ENCODE data around the gene ZNF649. TPM values are rescaled to one million over a fixed set of nuclear protein-coding genes. Genes with fewer than 3 reads are reported as not detected.

ZNF649 gene
- total and polyA plus RNA-seq, 10 donors: 3.4 to 19.7 (median 14.0) TPM

- no peak for DNase-seq
- H3K27ac ChIP-seq: no peak overlapping the region
- H3K27me3 ChIP-seq (replicated peaks in 1 of 7): no peaks in the 10 kb centered on the region
- 86 to 95% (median 90%) methylated on average over 2 of the region's 2 CpGs for WGBS, 5 donors
- no peaks in the 10 kb centered on the region for H3K4me1 ChIP-seq
- peaks cover 56 to 100% (median 100%) of the 10 kb centered on the region in 8 donors for H3K9me3 ChIP-seq
- H3K4me3 ChIP-seq: no peak overlapping the region
- H3K36me3 ChIP-seq: peaks cover 0 to 45% (median 7%) of the 10 kb centered on the region in 6 donors
- TF ChIP-seq POLR2AphosphoS5 (IDR thresholded peaks at IDR 0.05) (no peak), POLR2A (IDR thresholded peaks at IDR 0.05) (no peak)
- TF ChIP-seq, protein P1, sequence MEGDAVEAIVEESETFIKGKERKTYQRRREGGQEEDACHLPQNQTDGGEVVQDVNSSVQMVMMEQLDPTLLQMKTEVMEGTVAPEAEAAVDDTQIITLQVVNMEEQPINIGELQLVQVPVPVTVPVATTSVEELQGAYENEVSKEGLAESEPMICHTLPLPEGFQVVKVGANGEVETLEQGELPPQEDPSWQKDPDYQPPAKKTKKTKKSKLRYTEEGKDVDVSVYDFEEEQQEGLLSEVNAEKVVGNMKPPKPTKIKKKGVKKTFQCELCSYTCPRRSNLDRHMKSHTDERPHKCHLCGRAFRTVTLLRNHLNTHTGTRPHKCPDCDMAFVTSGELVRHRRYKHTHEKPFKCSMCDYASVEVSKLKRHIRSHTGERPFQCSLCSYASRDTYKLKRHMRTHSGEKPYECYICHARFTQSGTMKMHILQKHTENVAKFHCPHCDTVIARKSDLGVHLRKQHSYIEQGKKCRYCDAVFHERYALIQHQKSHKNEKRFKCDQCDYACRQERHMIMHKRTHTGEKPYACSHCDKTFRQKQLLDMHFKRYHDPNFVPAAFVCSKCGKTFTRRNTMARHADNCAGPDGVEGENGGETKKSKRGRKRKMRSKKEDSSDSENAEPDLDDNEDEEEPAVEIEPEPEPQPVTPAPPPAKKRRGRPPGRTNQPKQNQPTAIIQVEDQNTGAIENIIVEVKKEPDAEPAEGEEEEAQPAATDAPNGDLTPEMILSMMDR (IDR thresholded peaks at IDR 0.05 in 8 of 11, conservative IDR thresholded peaks at IDR 0.05 in 3 of 11): no peak
- intact Hi-C loops (cut with DNase I; ENCODE audit: low total_unique reads): no loop called here
These were observed 42.8 kb downstream of the ZNF649 start for GRCh38 chr19:51861870-51862622.

Other genes with a start within 250 kb of the ZNF649 start
- 10 to 100 TPM; 16.4 to 29.3 (median 20.1) TPM for gene SPACA6, start 211.7 kb downstream of the ZNF649 start, total RNA-seq
- 10 to 100 TPM in 2 of 3 donors, 1 to 10 TPM in 1; 9.6 to 44.2 (median 20.2) TPM for gene SPACA6, start 211.7 kb downstream of the ZNF649 start, polyA plus RNA-seq
- under 1 TPM in 2 of 7 donors, not detected in 5; 0.22 to 0.54 TPM for gene HAS1, start 181.0 kb downstream of the ZNF649 start, total RNA-seq
- gene HAS1, start 181.0 kb downstream of the ZNF649 start, polyA plus RNA-seq: under 1 TPM in 2 of 3 donors, not detected in 1; 0.11 to 0.58 TPM
- 100 to 1,000 TPM; 103 to 344 (median 144) TPM for gene FPR1, start 153.1 kb downstream of the ZNF649 start, total RNA-seq
- gene FPR1, start 153.1 kb downstream of the ZNF649 start, polyA plus RNA-seq: 10 to 100 TPM in 2 of 3 donors, 1 to 10 TPM in 1; 7.2 to 24.1 (median 12.2) TPM
- 10 to 100 TPM; 18.6 to 88.0 (median 37.1) TPM for gene FPR2, start 143.8 kb downstream of the ZNF649 start, total RNA-seq
- 1 to 10 TPM; 1.5 to 3.8 (median 2.0) TPM for gene FPR2, start 143.8 kb downstream of the ZNF649 start, polyA plus RNA-seq
- 10 to 100 TPM in 5 of 7 donors, 1 to 10 TPM in 2; 3.4 to 19.7 (median 13.5) TPM for gene FPR3, start 109.9 kb downstream of the ZNF649 start, total RNA-seq
- gene FPR3, start 109.9 kb downstream of the ZNF649 start, polyA plus RNA-seq: 1 to 10 TPM; 3.9 to 5.4 (median 3.9) TPM
- 10 to 100 TPM; 13.0 to 25.8 (median 20.9) TPM for gene ZNF577, start 17.1 kb downstream of the ZNF649 start, total RNA-seq
- gene ZNF577, start 17.1 kb downstream of the ZNF649 start, polyA plus RNA-seq: 10 to 100 TPM; 11.4 to 31.7 (median 13.2) TPM
- 10 to 100 TPM in 1 of 7 donors, 1 to 10 TPM in 6; 4.9 to 11.6 (median 7.0) TPM for gene ZNF613, start 22.5 kb upstream of the ZNF649 start, total RNA-seq
- 1 to 10 TPM; 2.8 to 4.0 (median 3.2) TPM for gene ZNF613, start 22.5 kb upstream of the ZNF649 start, polyA plus RNA-seq
- 10 to 100 TPM; 17.7 to 26.0 (median 20.2) TPM for gene ZNF350, start 81.8 kb upstream of the ZNF649 start, total RNA-seq
- 10 to 100 TPM in 1 of 3 donors, 1 to 10 TPM in 2; 7.9 to 11.3 (median 8.1) TPM for gene ZNF350, start 81.8 kb upstream of the ZNF649 start, polyA plus RNA-seq
- gene ZNF615, start 103.2 kb upstream of the ZNF649 start, total RNA-seq: 10 to 100 TPM in 6 of 7 donors, 1 to 10 TPM in 1; 10.0 to 19.9 (median 12.3) TPM
- gene ZNF615, start 103.2 kb upstream of the ZNF649 start, polyA plus RNA-seq: 1 to 10 TPM; 2.0 to 3.5 (median 3.1) TPM
- 10 to 100 TPM in 3 of 7 donors, 1 to 10 TPM in 4; 6.3 to 10.9 (median 9.4) TPM for gene ZNF614, start 123.4 kb upstream of the ZNF649 start, total RNA-seq
- gene ZNF614, start 123.4 kb upstream of the ZNF649 start, polyA plus RNA-seq: 1 to 10 TPM; 3.0 to 4.1 (median 4.1) TPM
- gene ZNF432, start 143.8 kb upstream of the ZNF649 start, total RNA-seq: 10 to 100 TPM in 6 of 7 donors, 1 to 10 TPM in 1; 9.1 to 20.8 (median 11.6) TPM
- 10 to 100 TPM in 1 of 3 donors, 1 to 10 TPM in 2; 4.5 to 10.6 (median 7.2) TPM for gene ZNF432, start 143.8 kb upstream of the ZNF649 start, polyA plus RNA-seq
- gene ZNF841, start 190.7 kb upstream of the ZNF649 start, total RNA-seq: 10 to 100 TPM; 19.6 to 39.9 (median 29.1) TPM
- gene ZNF841, start 190.7 kb upstream of the ZNF649 start, polyA plus RNA-seq: 10 to 100 TPM in 2 of 3 donors, 1 to 10 TPM in 1; 6.0 to 15.0 (median 13.3) TPM
- gene ZNF616, start 234.9 kb upstream of the ZNF649 start, total RNA-seq: 10 to 100 TPM in 4 of 7 donors, 1 to 10 TPM in 3; 7.5 to 22.6 (median 10.3) TPM
- gene ZNF616, start 234.9 kb upstream of the ZNF649 start, polyA plus RNA-seq: 1 to 10 TPM; 1.3 to 2.1 (median 2.1) TPM